NCI-H446 treated with DMSO at 0.1 percent for 48 hours (cell line): ENCODE measurements around the gene LPAR6.
"Not testable (repeated sequence)": the region's sequence is repeated elsewhere in the genome, so short reads cannot be mapped to it uniquely, and the experiment has no call there.

Source experiments
- DNase-seq: peaks from one replicate; lab custom pipeline; 2025; lab: John Stamatoyannopoulos, UW

LPAR6 gene, protein sequence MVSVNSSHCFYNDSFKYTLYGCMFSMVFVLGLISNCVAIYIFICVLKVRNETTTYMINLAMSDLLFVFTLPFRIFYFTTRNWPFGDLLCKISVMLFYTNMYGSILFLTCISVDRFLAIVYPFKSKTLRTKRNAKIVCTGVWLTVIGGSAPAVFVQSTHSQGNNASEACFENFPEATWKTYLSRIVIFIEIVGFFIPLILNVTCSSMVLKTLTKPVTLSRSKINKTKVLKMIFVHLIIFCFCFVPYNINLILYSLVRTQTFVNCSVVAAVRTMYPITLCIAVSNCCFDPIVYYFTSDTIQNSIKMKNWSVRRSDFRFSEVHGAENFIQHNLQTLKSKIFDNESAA

DNA sequence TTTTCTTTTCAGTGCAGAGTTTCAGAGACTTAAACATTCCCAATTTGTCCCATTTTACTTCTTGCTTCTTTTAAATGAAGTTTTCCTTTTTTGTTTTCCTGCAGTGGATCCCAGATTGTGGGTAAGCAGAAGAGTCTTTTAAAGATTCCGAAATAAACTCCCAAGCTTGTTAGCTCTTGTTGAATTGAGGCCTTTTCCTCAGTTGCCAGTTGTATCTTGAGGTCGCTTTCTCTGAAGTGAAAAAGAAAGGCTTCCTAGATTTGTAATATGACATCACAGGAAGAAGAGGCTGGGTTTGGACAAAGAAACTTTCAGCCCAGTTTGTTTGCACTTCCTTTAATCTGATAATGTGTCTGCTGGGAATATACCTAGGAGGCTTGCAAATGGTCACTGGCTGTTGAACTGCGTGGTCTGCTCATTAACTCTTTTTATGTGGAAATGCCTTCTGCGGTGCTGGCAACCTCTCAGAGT, at the start of gene LPAR6:
Gene LPAR6 (minus strand): TSS at position 233 of the 471 bp plus-strand sequence. CDS start 690 bp downstream, outside the sequence.
- no peak for DNase-seq

DNA sequence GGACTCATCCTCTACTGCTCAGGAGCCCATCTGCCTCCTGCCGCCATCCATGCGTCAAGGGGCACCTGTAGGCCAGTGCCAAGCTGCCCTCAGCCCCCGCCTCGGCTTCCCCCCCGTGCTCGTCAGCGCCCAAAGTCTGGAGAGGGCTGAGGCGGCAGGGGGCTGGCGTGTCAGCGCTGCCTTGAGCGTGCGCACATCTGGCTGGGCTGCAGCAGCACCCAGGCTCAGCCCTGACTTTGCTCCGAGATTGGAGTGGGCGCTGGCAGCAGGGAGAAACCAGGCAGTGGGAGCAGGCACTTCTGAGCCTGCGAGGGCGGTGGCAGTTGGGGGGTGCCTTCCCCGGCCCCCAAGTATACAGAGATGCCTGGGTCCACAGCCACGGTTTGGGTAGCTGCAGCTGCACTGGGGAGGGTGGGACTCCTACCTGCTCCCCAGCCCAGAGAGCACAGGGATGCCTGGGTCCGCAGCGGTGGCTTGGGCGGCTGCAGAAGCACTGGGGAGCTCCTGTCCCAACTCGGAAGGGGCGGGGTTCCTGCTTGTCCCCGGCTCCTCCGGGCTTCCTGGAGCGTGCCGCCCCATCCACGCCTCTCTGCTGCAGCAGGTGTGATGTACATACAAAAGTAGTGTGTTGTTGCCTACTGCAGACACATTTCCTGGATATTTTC, 44.8 kb upstream of the LPAR6 start:
- no peak for DNase-seq

DNA sequence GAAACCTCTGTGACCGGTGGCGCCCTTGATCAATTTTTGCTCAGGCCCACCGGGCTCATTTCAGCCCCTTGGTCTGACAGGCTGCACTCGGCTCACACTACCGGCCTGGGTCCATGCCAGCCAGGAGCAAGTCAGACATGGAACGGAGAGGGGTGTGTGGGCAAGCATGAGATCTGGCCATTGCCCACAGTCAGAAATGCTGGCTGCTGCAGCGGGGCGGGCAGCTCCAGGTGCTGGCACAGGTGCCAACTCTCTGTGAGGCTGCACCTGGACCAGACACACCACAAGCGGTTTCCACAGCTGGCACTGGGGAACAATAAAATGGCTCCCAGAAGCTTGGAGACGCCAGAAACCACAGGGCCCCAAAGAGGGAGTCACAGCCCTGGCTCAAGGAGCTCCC, 43.6 kb upstream of the LPAR6 start:
- no peak for DNase-seq

GRCh38 chr13:48451196-48451595, 38.3 kb upstream of the LPAR6 start:
- not testable (repeated sequence) for DNase-seq

DNA sequence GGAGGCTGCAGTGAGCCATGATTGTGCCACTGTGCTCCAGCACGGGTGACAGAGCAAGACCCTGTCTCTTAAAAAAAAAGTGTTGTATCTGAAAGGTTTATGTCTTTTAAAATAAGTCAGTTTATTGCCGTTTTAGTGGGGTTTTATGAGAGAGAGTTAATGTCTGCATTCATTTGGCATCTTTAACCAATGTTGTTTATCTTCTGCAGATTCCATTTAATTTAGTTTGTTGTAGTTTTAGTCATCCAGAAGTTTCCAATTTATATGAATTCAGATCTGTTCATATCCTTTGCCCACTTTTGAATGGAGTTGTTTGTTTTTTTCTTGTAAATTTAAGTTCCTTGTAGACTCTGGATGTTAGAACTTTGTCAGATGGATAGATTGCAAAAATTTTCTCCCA, 36.7 kb upstream of the LPAR6 start:
- no peak for DNase-seq

GRCh38 chr13:48448959-48449614, 36.2 kb upstream of the LPAR6 start:
- no peak for DNase-seq

GRCh38 chr13:48448285-48448958, 35.5 kb upstream of the LPAR6 start:
- no peak for DNase-seq

DNA sequence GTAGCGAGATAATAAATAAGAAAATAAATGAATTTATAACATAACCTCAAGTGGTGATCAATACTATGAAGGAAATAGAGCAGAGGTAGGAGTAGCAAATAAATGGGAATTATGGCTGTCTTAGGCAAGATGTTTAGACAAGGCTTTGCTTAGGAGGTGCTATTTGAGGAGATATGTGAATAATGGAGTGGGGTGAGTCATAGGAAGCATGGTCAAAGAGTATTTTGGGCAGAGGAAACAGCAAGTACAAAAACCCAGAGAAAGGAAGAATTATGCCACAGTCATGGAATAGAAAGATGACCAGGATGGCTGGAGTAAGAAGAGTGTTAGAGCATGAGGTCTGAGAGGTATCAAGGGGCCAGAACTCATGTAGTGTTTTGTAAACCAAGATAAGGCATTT, 33.6 kb upstream of the LPAR6 start:
- no peak for DNase-seq

DNA sequence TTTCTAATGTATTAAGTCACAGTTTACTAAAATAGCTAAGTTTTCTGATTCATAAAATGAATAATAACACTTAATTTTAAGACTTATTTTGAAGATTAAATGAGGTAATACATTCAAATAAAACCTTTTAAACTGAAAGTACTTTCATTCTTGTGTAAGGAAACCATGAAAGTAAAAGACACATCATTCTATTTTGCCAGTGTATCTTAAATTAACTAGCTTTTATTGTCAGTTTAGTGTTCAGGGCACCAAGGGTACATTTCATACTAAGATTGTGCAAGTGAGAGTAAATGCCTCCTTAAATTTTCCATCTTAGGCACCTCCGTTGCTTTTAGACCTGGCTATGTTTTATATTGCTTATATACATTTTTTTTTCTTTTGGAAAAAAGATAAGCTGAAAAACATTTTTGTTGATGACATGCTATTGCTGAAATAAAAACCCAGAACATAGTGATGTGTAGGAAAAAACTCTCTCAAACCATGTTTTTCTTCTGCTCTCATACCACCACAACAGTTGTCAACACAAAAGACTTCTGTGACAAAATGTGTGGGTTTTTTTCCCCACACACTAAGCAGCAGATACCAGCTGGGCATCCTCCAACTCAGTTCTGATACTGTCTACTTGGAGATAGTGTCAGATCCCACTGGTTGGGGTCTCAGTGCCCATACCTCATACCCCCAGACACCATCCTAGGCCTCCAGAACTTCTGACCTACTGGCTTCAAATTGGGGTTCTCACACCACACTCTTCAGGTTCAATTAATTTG, 30.7 kb upstream of the LPAR6 start:
- DNase-seq: no peak

DNA sequence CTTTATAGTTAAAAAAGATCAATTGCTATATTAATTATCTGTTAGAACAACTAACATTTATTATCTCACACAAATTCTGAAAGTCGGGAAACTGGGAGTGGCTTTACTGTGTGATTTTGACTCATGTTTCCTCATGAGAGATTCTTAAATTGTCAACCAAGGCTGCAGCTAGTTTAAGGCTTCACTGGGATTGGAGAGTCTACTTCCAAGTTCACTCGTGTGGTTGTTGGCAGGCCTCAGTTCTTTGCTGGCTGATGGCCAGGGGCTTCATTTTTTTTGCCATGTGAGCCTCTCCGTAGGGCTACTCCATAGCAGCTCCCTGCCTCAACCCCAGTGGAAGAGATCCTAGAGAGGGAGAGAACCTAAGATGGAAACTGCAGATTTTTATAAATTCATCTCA, 24.5 kb upstream of the LPAR6 start:
- DNase-seq: peak; percentile 65

GRCh38 chr13:48436661-48437288, 23.9 kb upstream of the LPAR6 start:
- DNase-seq: no peak

- DNase-seq: no peak
Observed at GRCh38 chr13:48434200-48434599, 21.3 kb upstream of the LPAR6 start.

- no peak for DNase-seq
Observed at GRCh38 chr13:48431987-48432615, 19.2 kb upstream of the LPAR6 start.

DNA sequence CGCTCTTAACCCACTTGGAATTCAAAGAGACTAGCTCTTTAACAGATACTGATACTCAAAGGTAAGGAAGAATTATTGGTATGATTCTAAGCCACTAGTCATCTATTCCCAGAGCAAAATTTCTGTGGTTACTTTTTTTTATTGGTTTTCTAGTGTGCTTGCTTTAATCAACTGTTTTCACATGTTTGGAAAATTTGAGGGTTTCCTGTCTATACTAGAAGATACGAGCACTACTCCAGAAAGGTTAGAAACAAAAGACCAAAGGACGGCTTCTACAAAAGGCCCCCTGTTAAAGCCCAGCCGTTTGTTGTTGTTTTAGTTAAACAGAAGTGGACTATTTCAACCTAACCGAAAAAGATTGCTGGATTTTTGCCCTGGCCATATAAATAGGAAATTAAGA, 18.5 kb upstream of the LPAR6 start:
- DNase-seq: no peak

- DNase-seq: no peak
Observed at GRCh38 chr13:48429886-48430285, 17.0 kb upstream of the LPAR6 start.

DNA sequence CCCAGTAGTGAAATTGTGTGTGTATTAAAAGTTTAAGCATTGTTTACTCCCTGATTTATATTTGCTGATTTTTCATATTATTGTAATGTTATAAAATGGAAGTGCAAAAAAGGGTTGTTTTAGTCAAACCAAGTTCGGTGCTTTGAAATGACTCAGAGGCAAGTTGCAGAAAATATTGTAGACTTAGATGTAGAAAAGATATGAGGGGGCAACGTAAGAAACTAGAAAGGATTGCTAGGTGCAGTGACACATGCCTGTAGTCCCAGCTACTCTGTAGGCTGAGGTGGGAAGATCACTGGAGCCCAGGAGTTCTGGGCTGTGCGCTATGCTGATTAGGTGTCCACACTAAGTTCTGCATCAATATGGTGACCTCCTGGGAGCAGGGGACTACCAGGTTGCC, 16.1 kb upstream of the LPAR6 start:
- DNase-seq: no peak

DNA sequence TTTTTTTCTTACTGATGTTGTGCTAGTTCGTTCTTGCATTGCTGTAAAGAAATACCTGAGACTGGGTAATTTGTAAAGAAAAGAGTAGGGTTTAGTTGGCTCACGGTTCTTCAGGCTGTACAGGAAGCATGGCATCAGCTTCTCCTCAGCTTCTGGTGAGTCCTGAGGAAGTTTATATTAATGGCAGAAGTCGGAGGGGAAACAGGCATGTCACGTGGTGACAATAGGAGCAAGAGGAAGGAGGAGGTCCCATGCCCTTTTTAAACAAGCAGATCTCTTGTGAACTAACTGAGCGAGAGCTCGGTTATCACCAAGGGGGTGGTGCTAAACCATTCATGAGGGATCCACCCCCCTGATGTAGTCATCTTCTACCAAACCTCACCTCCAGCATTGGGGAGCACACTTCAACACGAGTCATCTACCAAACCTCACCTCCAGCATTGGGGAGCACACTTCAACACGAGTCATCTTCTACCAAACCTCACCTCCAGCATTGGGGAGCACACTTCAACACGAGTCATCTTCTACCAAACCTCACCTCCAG, 13.9 kb upstream of the LPAR6 start:
- DNase-seq: not testable (repeated sequence)

- no peak for DNase-seq
Observed at GRCh38 chr13:48426052-48426451, 13.1 kb upstream of the LPAR6 start.

GRCh38 chr13:48424212-48424611, 11.3 kb upstream of the LPAR6 start:
- no peak for DNase-seq

DNA sequence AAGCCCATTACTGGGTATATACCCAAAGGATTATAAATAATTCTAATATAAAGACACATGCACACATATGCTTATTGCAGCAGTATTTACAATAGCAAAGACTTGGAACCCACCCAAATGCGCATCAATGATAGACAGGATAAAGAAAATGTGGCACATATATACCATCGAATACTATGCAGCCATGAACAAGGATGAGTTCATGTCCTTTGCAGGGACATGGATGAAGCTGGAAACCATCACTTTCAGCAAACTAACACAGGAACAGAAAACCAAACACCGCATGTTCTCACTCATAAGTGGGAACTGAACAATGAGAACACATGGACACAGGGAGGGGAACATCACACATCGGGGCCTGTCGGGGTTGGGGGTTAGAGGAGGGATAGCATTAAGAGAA, 9.1 kb upstream of the LPAR6 start:
- not testable (repeated sequence) for DNase-seq
